CD14-positive monocyte (primary cell): ENCODE data around the gene CFC1B. TPM values are rescaled to one million over a fixed set of nuclear protein-coding genes. Genes with fewer than 3 reads are reported as not detected.
"Not testable (repeated sequence)": the region's sequence is repeated elsewhere in the genome, so short reads cannot be mapped to it uniquely, and the experiment has no call there.

Source experiments
- DNase-seq, 3 donors: peaks; one replicate each; pipeline ENCODE4 v3.0.0-alpha.2; 2011 to 2022
- H2AFZ ChIP-seq: 2 replicates; pipeline ENCODE4 v1.6.0; 2012; ENCODE audit warnings: mild to moderate bottlenecking, low read depth, low read length, inconsistent platforms; ENCODE audit not compliant: insufficient read depth, poor library complexity, severe bottlenecking
- H3K27ac ChIP-seq, 2 donors: 1 replicate in 1 of 2; 2 replicates in 1 of 2; pipeline ENCODE4 v1.5.1; 2012 to 2013; ENCODE audit warnings: low read length in 2 of 2, control low read depth in 1 of 2, inconsistent platforms in 1 of 2, low read depth in 1 of 2, mild to moderate bottlenecking in 1 of 2
- H3K27me3 ChIP-seq, 2 donors: one replicate each; pipeline versions ENCODE4 v1.6.0 to v1.6.1; 2011 to 2013; ENCODE audit warnings: low read length in 2 of 2; ENCODE audit not compliant: control insufficient read depth in 2 of 2, insufficient read depth in 2 of 2
- H3K36me3 ChIP-seq, 2 donors: replicated peaks in 1 of 2; 1 replicate in 1 of 2; 2 replicates in 1 of 2; pipeline versions ENCODE4 v1.5.1 to v1.6.1; 2012 to 2013; ENCODE audit warnings: low read length in 2 of 2, control low read depth in 1 of 2, inconsistent platforms in 1 of 2, mild to moderate bottlenecking in 1 of 2; ENCODE audit not compliant: insufficient read depth in 2 of 2, control insufficient read depth in 1 of 2
- H3K4me1 ChIP-seq, 2 donors: 1 replicate in 1 of 2; 2 replicates in 1 of 2; pipeline versions ENCODE4 v1.5.1 to v1.6.1; 2012 to 2013; ENCODE audit warnings: low read length in 2 of 2, control low read depth in 1 of 2, inconsistent platforms in 1 of 2, mild to moderate bottlenecking in 1 of 2, moderate library complexity in 1 of 2; ENCODE audit not compliant: insufficient read depth in 2 of 2, control insufficient read depth in 1 of 2
- H3K4me2 ChIP-seq: replicated peaks from 2 replicates; pipeline ENCODE3; 2012; ENCODE audit warnings: low read length, moderate library complexity, mild to moderate bottlenecking; ENCODE audit not compliant: poor library complexity, severe bottlenecking; ENCODE audit errors: extremely low read depth
- H3K4me3 ChIP-seq, 3 experiments: fragments of 200-600 bp in 1 of 3; sonication (generic) in 1 of 3; replicated peaks in 1 of 3; 1 replicate in 2 of 3; 2 replicates in 1 of 3; pipeline ENCODE4 v1.5.1; 2011 to 2013; ENCODE audit warnings: low read length in 3 of 3, mild to moderate bottlenecking in 3 of 3, control low read depth in 2 of 3, low read depth in 2 of 3, inconsistent platforms in 1 of 3, moderate library complexity in 1 of 3
- H3K79me2 ChIP-seq: 2 replicates; pipeline ENCODE4 v1.6.0; 2012; ENCODE audit warnings: mild to moderate bottlenecking, control low read depth, inconsistent platforms, low read length, moderate library complexity; ENCODE audit not compliant: insufficient read depth
- H3K9ac ChIP-seq: 2 replicates; pipeline ENCODE4 v1.6.0; 2017; ENCODE audit warnings: low read length, mild to moderate bottlenecking; ENCODE audit not compliant: insufficient read depth, poor library complexity, severe bottlenecking
- H3K9me3 ChIP-seq, 2 donors: replicated peaks in 1 of 2; 1 replicate in 1 of 2; 2 replicates in 1 of 2; pipeline versions ENCODE4 v1.5.1 to v1.6.1; 2012 to 2013; ENCODE audit warnings: low read length in 2 of 2, control low read depth in 1 of 2; ENCODE audit not compliant: control insufficient read depth in 1 of 2, insufficient read depth in 1 of 2
- H4K20me1 ChIP-seq: 2 replicates; pipeline ENCODE4 v1.6.0; 2012; ENCODE audit warnings: mild to moderate bottlenecking, low read length, control low read depth, moderate library complexity; ENCODE audit not compliant: insufficient read depth
- H3K27ac Mint-ChIP-seq, 7 donors: one replicate each; pipeline ENCODE4 v1.8.0; 2020; ENCODE audit warnings: mild to moderate bottlenecking in 7 of 7, mixed read lengths in 7 of 7, moderate library complexity in 6 of 7, inconsistent platforms in 2 of 7
- H3K27me3 Mint-ChIP-seq, 3 donors: one replicate each; pipeline ENCODE4 v1.8.0; 2021 to 2022; ENCODE audit warnings: low read depth in 3 of 3, mild to moderate bottlenecking in 3 of 3, mixed read lengths in 3 of 3, moderate library complexity in 3 of 3, inconsistent platforms in 1 of 3
- H3K36me3 Mint-ChIP-seq, 2 donors: one replicate each; pipeline ENCODE4 v1.8.0; 2020; ENCODE audit warnings: mixed read lengths in 2 of 2, inconsistent platforms in 1 of 2, mild to moderate bottlenecking in 1 of 2
- H3K4me1 Mint-ChIP-seq: one replicate; pipeline ENCODE4 v1.8.0; 2020; ENCODE audit warnings: mild to moderate bottlenecking, mixed read lengths
- H3K4me3 Mint-ChIP-seq, 2 donors: one replicate each; pipeline ENCODE4 v1.8.0; 2020; ENCODE audit warnings: mild to moderate bottlenecking in 2 of 2, mixed read lengths in 2 of 2, moderate library complexity in 1 of 2
- H3K9me3 Mint-ChIP-seq, 7 donors: one replicate each; pipeline ENCODE4 v1.8.0; 2020 to 2022; ENCODE audit warnings: mixed read lengths in 7 of 7, mild to moderate bottlenecking in 6 of 7, moderate library complexity in 6 of 7, inconsistent platforms in 2 of 7
- WGBS: methylation state at CpG from one replicate; pipeline ENCODE4 v1.1.5; 2013; ENCODE audit warnings: missing lambda C conversion rate; ENCODE audit not compliant: insufficient coverage; 5-methylcytosine and 5-hydroxymethylcytosine counted together
- intact Hi-C, 2 donors: fragments of 100-400 bp; cut with micrococcal nuclease; formaldehyde crosslinking; loops; one replicate each; pipeline versions ENCODE4 v1.15.0 to v1.15.1; 2023
- polyA plus RNA-seq, 3 donors: library from polyadenylated mRNA; depleted of rRNA in 1 of 3; unstranded in 2 of 3; stranded (reverse) in 1 of 3; fragments of 300-500 nt in 2 of 3; fragments of >200 nt in 1 of 3; fragmentation: Illumina TruSeq in 2 of 3; gene quantifications; 1 replicate in 2 of 3; 2 replicates in 1 of 3; pipeline ENCODE4 v1.2.3, GENCODE V29; 2012 to 2021

Gene CFC1B
- polyA plus RNA-seq, 3 donors, result not detected

DNA sequence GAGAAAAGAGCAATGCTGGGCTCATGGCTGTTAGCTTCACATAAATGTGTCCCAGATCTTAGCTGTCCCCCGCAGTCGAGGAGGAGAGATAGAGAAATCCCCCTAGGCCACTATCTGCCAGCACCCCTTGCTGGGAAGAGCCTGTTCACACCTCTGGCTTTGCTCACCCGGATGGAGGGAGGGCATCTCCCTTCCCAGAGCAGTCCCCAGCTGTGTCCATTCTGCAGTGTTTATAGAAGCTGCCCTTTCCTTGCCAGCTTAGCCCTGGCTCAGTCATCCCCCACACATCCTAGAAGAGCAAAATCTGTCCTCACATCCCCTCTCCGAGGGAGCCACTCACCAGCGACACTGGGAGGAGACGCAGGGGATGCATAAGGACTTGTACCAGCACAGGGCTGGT, 8.5 kb downstream of the CFC1B start:
- H3K4me1 Mint-ChIP-seq, result not testable (repeated sequence)

DNA sequence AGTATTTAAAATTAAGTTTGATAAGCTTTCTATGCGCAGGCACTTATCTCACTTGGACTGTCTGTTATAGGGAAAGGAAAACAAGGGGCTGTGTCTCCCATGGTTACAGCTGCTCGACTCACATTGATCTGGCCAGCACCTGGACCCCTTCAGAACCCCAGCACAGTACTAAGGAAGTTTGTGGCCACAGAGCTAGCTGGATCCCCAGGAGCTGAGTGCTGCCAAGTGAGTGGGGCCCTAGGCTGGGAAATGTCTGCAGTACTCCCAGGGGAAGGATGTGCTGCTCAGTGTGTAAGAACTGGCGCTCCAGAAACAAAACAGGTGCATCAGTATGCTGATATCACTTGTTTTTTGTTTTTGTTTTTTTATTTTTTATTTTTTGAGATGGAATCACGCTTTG, 9.2 kb downstream of the CFC1B start:
- H3K4me1 ChIP-seq, H3K9ac ChIP-seq, H3K4me3 ChIP-seq, H3K36me3 Mint-ChIP-seq, H3K9me3 ChIP-seq, H4K20me1 ChIP-seq, H2AFZ ChIP-seq, H3K79me2 ChIP-seq, H3K27me3 ChIP-seq, H3K36me3 ChIP-seq, DNase-seq, intact Hi-C loops, H3K4me1 Mint-ChIP-seq, H3K27me3 Mint-ChIP-seq, H3K4me3 Mint-ChIP-seq, H3K9me3 Mint-ChIP-seq, H3K27ac ChIP-seq, H3K27ac Mint-ChIP-seq, H3K4me2 ChIP-seq: not testable (repeated sequence)
- no CpG with 5 or more reads among the region's 4 CpGs for WGBS

More for the DNA sequence above, 8.5 kb downstream of the CFC1B start:
- H3K4me3 Mint-ChIP-seq, DNase-seq, H3K9me3 Mint-ChIP-seq, H2AFZ ChIP-seq, H3K36me3 Mint-ChIP-seq, H3K27ac ChIP-seq, H4K20me1 ChIP-seq, H3K36me3 ChIP-seq, H3K9ac ChIP-seq, H3K79me2 ChIP-seq, H3K27me3 Mint-ChIP-seq, H3K27ac Mint-ChIP-seq, H3K4me3 ChIP-seq, H3K9me3 ChIP-seq, intact Hi-C loops, H3K4me1 ChIP-seq, H3K4me2 ChIP-seq, H3K27me3 ChIP-seq: not testable (repeated sequence)
- WGBS, result no CpG with 5 or more reads among the region's 6 CpGs

DNA sequence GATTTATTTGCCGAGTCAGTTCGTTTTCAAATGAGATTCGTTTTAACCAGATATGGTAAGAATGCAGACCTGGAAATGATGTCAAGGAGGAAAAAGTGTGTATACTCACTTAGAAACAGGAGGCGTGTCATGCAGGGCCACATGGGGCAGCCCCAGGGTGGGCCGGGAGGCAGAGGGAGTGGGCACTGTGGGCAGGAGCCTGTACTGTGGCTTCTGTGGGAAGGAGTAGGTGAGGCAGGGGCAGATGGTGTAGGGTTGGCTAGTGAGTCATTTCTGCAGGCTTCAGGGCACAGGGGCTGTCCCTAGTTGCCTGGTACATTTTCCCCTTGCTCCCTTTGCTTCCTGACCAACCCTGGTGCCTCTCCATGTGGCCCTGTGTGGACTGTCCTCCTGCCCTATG, 10.2 kb downstream of the CFC1B start:
- intact Hi-C loops, H3K4me1 Mint-ChIP-seq, H3K27ac ChIP-seq, H3K9ac ChIP-seq, H3K27ac Mint-ChIP-seq, H3K4me1 ChIP-seq, H3K9me3 ChIP-seq, H4K20me1 ChIP-seq, H3K36me3 Mint-ChIP-seq, DNase-seq, H3K36me3 ChIP-seq, H2AFZ ChIP-seq, H3K79me2 ChIP-seq, H3K4me3 Mint-ChIP-seq, H3K4me3 ChIP-seq, H3K4me2 ChIP-seq, H3K9me3 Mint-ChIP-seq, H3K27me3 Mint-ChIP-seq, H3K27me3 ChIP-seq: not testable (repeated sequence)
- WGBS, result no CpG with 5 or more reads among the region's 5 CpGs

DNA sequence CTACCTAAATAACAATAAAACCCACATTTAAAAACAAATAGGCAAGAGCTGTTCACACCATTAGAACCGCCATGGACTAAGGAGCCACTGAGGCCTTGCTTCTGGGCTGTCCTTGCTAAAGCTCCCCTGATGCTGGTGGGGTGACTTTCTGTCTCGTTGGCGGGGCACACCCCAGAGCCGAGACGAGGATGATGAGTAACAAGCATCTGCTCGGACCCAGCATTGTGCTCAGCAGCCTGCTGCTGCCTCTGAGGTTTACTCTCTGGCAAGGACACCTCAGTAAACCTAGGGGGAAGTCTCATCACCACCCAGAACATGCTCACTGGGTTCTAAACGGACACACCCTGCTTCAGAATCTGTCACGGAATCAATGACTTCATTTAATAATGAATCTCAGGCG, 10.7 kb downstream of the CFC1B start:
- no CpG with 5 or more reads among the region's 9 CpGs for WGBS
- H3K36me3 Mint-ChIP-seq, H3K36me3 ChIP-seq, H3K27ac ChIP-seq, H3K4me1 ChIP-seq, H3K27me3 ChIP-seq, H3K9ac ChIP-seq, H3K79me2 ChIP-seq, H3K4me3 Mint-ChIP-seq, DNase-seq, H3K4me1 Mint-ChIP-seq, H4K20me1 ChIP-seq, H3K9me3 Mint-ChIP-seq, intact Hi-C loops, H3K9me3 ChIP-seq, H2AFZ ChIP-seq, H3K4me2 ChIP-seq, H3K27me3 Mint-ChIP-seq, H3K4me3 ChIP-seq, H3K27ac Mint-ChIP-seq: not testable (repeated sequence)
